Pancreas (tissue), 10 donors: ENCODE data around the gene ARHGEF7. TPM values are rescaled to one million over a fixed set of nuclear protein-coding genes. Genes with fewer than 3 reads are reported as not detected.

ENCODE experiments used
- ATAC-seq, 4 donors: fragments of 200-7000 bp; cut with Tn5 transposase; one replicate each; pipeline versions ENCODE4 v1.8.0 to v1.9.1; 2020; ENCODE audit warnings: mild to moderate bottlenecking in 4 of 4, moderate library complexity in 4 of 4
- DNase-seq, 6 donors: peaks; one replicate each; pipeline ENCODE4 v3.0.0-alpha.2; 2020
- FAIRE-seq: peaks from 2 replicates; lab custom pipeline; 2012; peaks lifted over from hg19 to GRCh38; lab: Jason Lieb, UNC
- H3K27ac ChIP-seq, 4 donors: fragments of 200-600 bp; sonication (generic); 1 replicate in 3 of 4; 2 replicates in 1 of 4; pipeline versions ENCODE4 v1.5.0 to v1.8.0; 2020
- H3K27me3 ChIP-seq, 4 donors: fragments of 200-600 bp; one replicate each; pipeline ENCODE4 v1.8.0; 2021
- H3K36me3 ChIP-seq, 3 donors: fragments of 200-600 bp; sonication (generic) in 1 of 3; one replicate each; pipeline versions ENCODE4 v1.5.0 to v1.8.0; 2020 to 2021
- H3K4me1 ChIP-seq, 3 donors: fragments of 200-600 bp; one replicate each; pipeline ENCODE4 v1.8.0; 2021
- H3K4me3 ChIP-seq, 4 donors: fragments of 200-600 bp; sonication (generic) in 2 of 4; one replicate each; pipeline versions ENCODE4 v1.5.0 to v1.8.0; 2020 to 2021
- H3K9me3 ChIP-seq, 4 donors: fragments of 200-600 bp; one replicate each; pipeline ENCODE4 v1.8.0; 2021
- CTCF ChIP-seq, 4 donors: fragments of 200-600 bp; sonication (generic) in 3 of 4; IDR thresholded peaks; one replicate each; pipeline versions ENCODE4 v1.5.0 to v1.8.0; 2021; ENCODE audit warnings: antibody characterized with exemption in 4 of 4
- WGBS, 2 donors: extraction: QIAGEN DNeasy Blood & Tissue Kit; methylation state at CpG; one replicate each; pipeline ENCODE4 v1.1.7; 2013; 5-methylcytosine and 5-hydroxymethylcytosine counted together
- intact Hi-C, 3 donors: fragments of 100-400 bp; cut with DNase I; formaldehyde crosslinking; loops; one replicate each; pipeline versions ENCODE4 v1.11.1 to v1.14.2; 2022
- polyA plus RNA-seq, 2 donors: library from polyadenylated mRNA; stranded (reverse); fragments of 200-250 nt; gene quantifications; one replicate each; pipeline ENCODE4 v1.2.3, GENCODE V29; 2013
- total RNA-seq, 6 donors: library from RNA; stranded (reverse); fragmentation: NEBNext Ultra II Directional in 4 of 6; extraction: Animal tissue kit (Norgen Biotek cat#: 25700) in 4 of 6; gene quantifications; one replicate each; pipeline versions ENCODE4 v1.2.1 to v1.2.4, GENCODE V29; 2021 to 2023
- donor health status: healthy with polysubstance abuse.
- donor health status: DM: no; HTN: no; CAD: no; lungs with moderate emphysema.
- donor health status: DM: no; HTN: no; CAD: no.
- donor health status: control.
- donor health status: control.
- donor health status: Bipolar disorder and iron deficiency.
- donor health status: DM: yes; HTN: yes; CAD: no.
- donor health status: DM: no; HTN: no; CAD: no.
- donor health status: DM: no; HTN: no; CAD: no.
- donor health status: DM: yes; HTN: yes; CAD: no.

ARHGEF7 gene
- total and polyA plus RNA-seq, 8 donors: 13.4 to 37.7 (median 22.2) TPM

DNA sequence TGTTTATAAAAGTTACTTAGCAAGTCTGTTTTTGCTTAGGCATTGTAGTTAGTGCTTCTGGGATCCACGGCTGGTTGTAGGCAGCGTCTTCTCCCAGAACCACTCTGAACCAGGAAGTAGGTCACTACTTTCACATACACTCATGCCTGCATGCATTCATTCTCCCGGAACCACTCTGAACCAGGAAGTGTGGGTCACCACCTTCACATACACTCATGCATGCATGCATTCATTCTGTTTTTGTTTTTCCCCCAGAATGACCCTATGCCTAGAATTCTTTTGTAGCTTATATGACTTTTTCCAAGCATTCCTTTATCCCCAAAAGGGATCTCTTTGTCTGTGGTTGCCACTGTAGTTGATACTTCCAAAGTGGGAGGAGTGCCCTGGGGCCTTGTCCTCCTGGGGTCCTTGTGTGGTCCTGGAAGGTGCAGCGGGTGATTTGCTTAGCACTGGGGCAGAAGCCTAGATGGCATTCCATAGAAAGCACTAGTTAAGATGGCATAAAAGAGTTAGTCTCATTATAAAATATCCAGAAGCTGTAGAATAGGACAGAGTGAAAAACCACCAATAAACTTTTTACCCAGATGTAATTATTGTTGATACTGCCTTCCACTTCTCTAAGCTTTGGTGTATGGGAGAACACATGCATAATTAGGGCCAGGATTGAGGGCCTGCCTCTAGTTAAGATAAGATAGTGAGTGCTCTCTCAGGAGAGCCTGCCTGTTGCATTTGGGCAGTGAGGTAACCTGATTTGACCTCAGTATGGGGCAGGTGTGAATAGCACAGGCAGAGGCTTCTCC, 136.7 kb downstream of the ARHGEF7 start:
- ATAC-seq (no peak), FAIRE-seq (no peak)

DNA sequence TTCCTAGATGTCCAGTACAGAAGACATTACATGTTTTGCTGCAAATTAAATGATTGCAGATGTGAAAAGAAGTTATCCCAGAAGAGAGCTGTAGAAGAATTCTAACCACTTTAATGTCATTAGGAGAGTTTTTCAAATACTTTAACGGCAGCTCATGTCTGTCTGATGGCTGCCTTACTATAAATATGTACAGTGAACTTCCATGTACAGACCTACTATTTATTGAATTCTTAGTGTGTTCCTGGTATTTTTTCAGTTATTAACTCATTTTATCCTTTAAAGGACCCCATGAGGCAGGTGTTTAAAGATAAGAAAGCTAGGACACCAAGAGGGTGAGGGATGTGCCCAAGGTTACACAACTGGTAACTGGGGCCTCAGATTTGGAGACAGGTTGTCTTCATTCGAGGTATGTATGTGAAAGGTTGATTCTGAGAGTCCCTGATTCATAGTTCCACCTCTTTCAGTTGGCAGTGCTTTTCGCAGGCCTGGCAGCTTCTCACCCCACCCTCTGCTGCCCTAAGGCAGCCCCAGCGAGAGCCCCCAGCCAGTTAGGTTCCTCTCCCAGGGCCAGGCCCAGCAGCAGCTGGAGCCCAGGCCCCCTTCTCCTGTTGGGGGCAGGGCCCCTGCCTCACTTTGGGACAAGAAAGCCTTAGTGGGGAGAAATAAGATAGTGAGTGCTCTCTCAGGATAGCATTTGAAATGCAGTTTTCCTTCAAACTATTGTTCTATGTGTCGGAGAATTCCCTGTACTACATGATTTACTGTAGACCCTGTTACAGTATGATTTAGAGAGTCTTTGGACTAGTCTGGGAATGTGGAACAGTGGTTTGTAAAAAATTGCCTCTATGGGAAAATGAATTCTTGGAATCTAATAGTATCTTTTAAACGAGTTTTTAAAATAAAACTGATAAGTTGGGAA, 137.6 kb downstream of the ARHGEF7 start:
- no peaks in the 10 kb centered on the region for H3K27me3 ChIP-seq
- ATAC-seq (no peak), DNase-seq (no peak), FAIRE-seq (no peak)
- peaks cover 12 to 17% (median 14%) of the 10 kb centered on the region in 3 donors for H3K4me1 ChIP-seq
- WGBS, 2 donors: 77 to 81% methylated on average over 6 of the region's 6 CpGs
- H3K36me3 ChIP-seq: no peaks in the 10 kb centered on the region
- no peaks in the 10 kb centered on the region for H3K9me3 ChIP-seq
- intact Hi-C loops: no loop called here
- no peak overlapping the region for H3K4me3 ChIP-seq
- no peak overlapping the region for H3K27ac ChIP-seq
- no peak for TF ChIP-seq CTCF (IDR thresholded peaks at IDR 0.05)

More for the DNA sequence above, 136.7 kb downstream of the ARHGEF7 start:
- WGBS, 2 donors: 92 to 94% methylated on average over 4 of the region's 4 CpGs
- no peak overlapping the region for H3K27ac ChIP-seq
- H3K4me3 ChIP-seq: no peak overlapping the region
- no peaks in the 10 kb centered on the region for H3K36me3 ChIP-seq
- H3K9me3 ChIP-seq: no peaks in the 10 kb centered on the region
- intact Hi-C loops: no loop called here
- H3K4me1 ChIP-seq: peaks cover 16 to 23% (median 18%) of the 10 kb centered on the region in 3 donors
- DNase-seq: no peak
- H3K27me3 ChIP-seq: no peaks in the 10 kb centered on the region
- TF ChIP-seq CTCF (IDR thresholded peaks at IDR 0.05): no peak

DNA sequence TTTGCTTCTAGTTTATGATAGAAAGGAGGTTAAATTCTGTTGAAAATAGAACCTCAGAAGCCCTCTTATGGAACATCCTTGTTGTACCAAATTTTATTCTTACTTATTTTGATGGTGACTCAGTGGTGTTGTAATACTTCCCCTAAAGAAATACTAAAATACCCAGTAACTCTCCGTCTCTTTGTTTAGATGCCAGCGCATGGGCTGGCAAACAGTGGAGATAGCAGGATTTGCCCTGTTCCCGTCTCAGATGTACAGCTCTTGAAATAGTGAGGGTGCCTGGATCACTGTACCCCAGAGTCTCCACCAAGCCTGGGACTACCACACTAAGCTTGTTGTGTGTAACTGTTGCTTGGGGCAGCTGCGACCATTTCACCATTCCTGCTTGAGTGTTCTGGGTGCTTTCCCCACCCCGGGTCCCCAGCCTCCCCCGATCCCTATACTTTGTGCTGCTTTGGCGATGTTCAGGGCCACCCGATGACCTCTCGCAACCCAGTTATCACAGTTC, 138.3 kb downstream of the ARHGEF7 start:
- Histone ChIP-seq H3K27me3 (no peaks in the 10 kb centered on the region), H3K27ac (no peak overlapping the region), H3K4me3 (no peak overlapping the region), H3K36me3 (no peaks in the 10 kb centered on the region), H3K4me1 (peaks cover 6 to 10% (median 9%) of the 10 kb centered on the region in 3 donors), H3K9me3 (no peaks in the 10 kb centered on the region)
- DNase-seq: no peak
- ATAC-seq: no peak
- no peak for TF ChIP-seq CTCF (IDR thresholded peaks at IDR 0.05)
- intact Hi-C loops: no loop called here
- 96% methylated on average over 9 of the region's 9 CpGs for WGBS, 2 donors
- no peak for FAIRE-seq

DNA sequence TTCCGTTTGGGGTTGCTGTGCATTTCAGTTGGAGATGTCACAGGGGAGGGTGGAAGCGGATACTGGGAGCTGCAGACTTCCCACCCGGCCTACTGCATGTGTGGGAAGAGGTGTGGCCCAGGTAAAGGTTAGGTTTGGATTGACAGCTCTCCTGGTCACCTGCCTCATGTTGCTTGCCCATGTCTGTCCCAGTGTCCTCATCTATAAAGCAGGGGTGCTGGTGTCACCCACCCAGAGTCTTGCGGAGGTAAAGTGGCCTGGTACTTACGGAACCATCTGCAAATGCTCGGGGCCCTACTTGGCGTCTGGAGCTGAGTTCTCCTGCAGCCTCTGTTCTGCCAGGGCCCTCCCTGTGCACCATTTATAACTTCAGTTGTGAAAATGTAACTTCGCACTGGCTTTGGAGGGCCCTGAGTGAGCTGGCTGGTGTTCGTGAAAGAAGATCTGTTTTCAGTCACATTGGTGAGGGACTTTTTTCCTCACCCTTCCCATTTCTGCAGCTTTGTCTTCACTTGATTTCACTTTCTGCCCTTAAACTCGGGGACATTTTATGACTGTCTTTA, 140.2 kb downstream of the ARHGEF7 start:
- 96 to 98% methylated on average over 10 of the region's 10 CpGs for WGBS, 2 donors
- Histone ChIP-seq H3K27ac (no peak overlapping the region), H3K27me3 (no peaks in the 10 kb centered on the region), H3K36me3 (peaks cover 0 to 15% (median 4%) of the 10 kb centered on the region in 3 donors), H3K4me3 (no peak overlapping the region), H3K9me3 (no peaks in the 10 kb centered on the region), H3K4me1 (peaks cover 0 to 6% (median 0%) of the 10 kb centered on the region in 3 donors)
- DNase-seq (no peak), FAIRE-seq (no peak), ATAC-seq (no peak)
- intact Hi-C loops: no loop called here
- TF ChIP-seq CTCF (IDR thresholded peaks at IDR 0.05): no peak
